Activated effector memory CD4-positive, alpha-beta T cell treated with anti-CD3 and anti-CD28 coated beads, Interleukin-2, amount 50 U/mL, for 16 hours (primary cell): ENCODE measurements around the gene CHKA.
A peak's percentile ranks its signal among the peaks of the same experiment; 100 is the strongest.

ENCODE experiments used
- DNase-seq: peaks from one replicate; pipeline ENCODE4 v3.0.0-alpha.2; 2020

CHKA gene

DNA sequence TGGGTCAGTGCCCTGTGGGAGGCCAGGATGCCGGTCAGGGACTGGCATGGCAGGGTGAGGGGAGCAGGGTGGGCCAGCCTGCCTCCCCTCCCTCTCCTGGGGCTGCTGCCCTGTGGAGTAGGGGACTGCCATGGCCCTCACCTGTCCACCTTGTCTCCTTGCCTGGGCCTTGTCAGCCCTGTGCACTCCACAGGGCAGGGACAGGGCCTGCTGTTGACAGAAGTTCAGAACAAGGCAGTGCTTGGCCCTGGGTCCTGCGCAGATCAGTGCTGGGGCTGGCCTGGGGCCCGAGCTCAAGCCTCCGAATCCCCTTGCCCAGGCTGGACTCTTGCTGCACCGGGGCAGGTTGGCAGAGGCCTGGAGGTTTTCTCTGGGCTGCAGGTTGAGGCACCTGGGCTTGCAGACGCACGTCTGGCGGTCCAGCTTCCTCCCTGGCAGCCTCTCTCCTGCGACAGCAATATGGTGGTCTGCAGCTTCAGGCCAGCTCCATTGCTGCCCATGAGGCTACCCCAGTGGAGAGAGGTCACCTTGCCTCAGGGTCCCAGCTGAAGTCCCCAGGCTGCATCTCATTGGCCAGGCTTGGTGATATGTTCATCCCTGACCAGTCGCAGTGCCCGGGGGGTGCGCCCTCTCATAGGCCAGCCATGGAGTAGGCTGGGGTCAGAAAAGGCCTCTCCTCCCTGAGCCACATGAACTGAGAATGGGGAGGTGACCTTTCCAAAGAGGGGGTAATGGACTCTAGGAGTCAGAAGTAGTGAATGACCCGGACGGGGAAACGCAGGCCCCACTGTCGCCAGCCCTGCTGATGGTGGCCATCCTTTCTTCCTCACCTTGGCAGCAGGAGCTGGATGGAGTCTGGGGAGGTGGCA, 21.5 kb upstream of the CHKA start:
- peak; percentile 54 for DNase-seq

DNA sequence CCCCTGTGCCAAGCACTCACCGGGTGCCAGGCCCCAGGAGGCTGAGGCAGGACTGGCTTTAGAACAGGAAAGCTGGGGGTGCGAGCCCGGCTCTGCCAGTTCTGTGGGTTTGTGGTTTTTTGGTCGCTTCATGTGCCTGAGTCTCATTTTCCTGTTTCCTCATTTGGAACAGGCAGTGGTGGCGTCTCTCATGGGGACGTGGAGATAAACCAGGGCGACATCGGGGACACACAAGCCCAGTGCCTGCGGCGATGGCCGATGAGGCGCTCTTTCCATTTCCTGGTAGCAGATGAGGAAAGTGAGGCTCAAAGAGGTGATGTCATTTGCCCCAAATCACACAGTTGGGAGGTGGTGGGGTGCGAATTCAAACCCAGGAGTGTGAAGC, 20.8 kb upstream of the CHKA start:
- peak; percentile 74 for DNase-seq

DNA sequence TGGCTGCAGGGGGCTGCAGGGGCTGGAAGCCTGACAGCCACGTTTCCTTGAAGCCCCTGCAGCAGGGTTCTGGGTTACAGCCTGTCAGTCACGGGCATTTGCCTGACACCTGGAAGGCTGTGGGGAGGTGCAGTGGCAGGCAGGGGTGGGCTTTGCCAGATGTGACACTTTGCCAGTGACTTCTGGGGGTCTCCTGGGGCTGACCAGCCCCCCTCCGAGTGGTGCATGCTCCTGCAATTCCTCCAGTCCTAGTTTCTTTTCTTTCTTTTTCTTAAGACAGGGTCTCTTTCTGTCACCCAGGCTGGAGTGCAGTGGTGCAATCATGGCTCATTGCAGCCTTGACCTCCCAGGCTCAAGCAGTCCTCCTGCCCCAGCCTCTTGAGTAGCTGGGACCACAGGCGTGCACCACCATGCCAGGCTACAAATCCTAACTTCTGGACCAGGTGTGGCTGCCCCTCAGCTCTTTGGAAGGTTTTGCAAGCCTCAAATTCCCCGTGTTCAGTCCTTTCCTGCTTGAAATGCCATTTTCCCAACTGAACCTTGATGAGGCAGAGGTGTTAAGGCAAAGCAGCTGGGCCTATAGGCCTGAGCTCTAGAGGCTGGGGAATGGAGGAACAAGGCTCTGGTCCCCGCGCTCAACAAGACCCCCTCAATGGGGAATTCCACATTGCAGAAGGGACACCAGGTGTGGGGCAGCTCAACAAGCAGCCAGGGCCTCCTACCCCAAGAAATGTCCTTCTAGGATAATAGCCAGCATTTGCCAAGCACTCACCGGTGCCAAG, 20.2 kb upstream of the CHKA start:
- peak; percentile 51 for DNase-seq

GRCh38 chr11:68140496-68141245, 19.5 kb upstream of the CHKA start:
- peak; percentile 56 for DNase-seq

GRCh38 chr11:68138237-68138636, 17.0 kb upstream of the CHKA start:
- DNase-seq: no peak

GRCh38 chr11:68137833-68138232, 16.6 kb upstream of the CHKA start:
- no peak for DNase-seq

DNA sequence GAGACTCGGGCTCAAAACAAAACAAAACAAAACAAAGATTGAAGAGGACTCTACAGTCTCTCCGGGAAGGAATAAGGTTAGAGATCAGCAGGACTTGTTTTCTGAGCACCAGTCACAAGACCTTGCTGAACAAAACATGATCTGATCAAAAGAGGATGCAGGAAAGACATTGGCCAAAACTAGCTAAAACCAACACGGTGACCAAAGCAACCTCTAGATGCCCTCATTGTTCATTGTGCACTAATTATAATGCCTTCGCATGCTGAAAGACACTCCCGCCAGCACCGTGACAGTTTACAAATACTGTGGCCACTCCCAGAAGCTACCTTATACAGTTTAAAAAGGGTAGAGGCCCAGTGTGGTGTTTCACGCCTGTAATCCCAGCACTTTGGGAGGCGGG, 15.7 kb upstream of the CHKA start:
- DNase-seq: no peak

- DNase-seq: no peak
These were observed 14.0 kb upstream of the CHKA start for GRCh38 chr11:68135161-68135560.

DNA sequence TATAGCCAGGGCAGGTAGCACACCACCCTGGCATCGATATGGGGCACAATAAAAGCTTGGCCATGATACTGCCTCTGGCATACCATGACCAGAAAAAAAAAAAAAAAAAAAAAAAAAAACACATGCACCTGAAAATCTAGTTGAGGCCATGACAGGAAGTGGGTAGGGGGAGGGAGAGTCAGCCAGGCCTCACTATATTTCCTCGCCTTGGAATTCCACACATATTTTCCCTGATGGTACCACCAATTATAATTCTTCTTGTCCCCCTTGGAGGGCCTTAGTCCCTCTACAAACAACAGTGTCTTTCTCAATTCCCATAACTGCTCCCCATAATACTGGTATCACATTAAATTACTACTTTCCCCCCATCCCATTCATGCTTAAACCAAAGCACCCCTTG, 12.6 kb upstream of the CHKA start:
- no peak for DNase-seq

GRCh38 chr11:68130121-68130520, 8.9 kb upstream of the CHKA start:
- no peak for DNase-seq

GRCh38 chr11:68128682-68129327, 7.6 kb upstream of the CHKA start:
- no peak for DNase-seq

DNA sequence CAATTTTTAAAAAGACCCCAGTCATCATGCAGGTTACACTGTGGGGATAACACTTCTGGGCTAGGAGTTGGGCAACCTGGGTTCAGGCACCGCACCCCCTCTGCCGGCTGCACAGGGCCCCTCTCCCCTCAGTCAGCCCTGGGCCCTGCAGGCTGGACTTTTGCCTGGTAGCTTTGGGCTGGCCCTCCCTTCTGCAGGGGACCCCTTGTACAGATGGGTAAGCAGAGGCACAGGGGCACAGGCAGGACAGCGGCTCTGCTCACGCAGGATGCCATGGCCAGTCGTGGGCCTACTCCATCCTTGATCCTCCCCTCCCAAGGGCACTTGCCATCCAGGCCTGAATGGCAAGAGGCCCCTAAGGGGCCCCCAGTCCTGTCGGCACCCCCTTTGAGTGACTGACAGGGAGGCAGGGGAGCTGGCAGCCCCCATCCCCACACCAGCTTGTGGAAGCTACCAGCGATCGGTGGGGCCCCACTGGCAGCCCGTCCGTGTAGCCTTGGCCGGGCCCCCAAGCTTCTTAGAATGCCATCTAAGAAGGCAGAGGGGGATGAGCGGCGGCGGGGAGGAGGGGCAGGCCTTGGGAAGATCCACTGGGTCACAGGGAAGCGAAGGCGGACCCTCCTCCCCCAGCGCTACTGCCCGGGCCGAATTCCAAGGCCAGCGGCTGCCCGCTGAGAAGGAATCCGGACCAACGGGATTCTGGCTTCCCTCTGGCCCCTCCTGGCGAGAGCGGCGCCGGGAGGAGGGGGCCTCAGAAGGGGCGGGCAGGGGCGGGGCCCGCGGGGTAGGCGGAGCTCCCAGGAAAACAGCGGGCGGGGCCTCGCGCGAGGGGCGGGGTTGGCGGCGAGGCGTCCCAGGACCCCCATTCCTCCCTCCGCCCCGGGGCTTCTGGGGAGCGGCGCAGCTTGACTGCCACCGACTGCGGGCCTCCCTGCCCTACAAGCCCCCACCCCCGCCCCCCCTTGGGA, 6.8 kb upstream of the CHKA start:
- DNase-seq: no peak

DNA sequence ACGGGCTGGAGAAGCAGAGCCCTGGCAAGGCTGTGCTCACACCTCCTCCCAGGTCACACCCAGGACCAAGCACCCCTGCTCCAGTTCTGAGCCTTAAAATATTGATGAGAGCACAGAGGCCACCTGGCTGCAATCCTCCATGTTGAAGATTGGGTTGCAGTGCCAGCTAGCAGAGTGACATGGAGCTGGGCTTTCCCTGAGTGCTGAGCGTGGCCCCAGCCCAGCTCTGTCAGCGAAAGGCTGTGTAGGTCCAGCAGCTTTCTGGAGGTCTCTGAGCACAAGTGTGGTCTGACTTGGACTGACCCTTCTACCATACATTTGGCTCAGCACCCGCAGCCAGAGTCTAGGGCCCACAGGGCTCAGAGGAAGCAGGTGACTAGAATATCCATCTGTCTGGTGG, 4.0 kb upstream of the CHKA start:
- no peak for DNase-seq

DNA sequence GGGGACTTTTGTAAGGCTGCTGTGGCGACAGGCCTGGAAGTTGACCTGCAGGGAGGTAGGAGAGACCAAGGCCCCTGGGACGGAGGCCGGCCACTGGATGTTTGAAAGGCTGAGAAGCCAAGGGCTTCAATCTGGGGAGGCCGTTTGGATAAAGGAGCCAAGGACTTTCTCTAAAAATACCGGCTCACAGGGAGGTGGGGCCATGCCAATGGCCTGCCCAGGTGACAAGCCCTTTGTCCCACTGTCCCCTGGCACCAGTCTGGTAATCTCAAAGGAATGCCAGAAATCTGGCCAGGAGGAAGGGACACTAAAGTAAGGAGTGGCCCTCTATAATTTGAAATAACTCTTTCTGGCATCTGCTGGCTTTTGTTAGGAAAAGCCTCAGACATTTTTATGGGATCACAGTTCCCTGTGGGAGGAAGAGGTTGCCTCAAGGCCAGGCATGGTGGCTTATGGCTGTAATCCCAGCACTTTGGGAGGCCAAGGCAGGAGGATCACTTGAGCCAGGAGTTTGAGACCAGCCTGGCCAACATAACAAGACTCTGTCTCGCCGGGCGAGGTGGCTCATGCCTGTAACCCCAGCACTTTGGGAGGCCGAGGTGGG, 1.9 kb upstream of the CHKA start:
- DNase-seq: peak; percentile 52

DNA sequence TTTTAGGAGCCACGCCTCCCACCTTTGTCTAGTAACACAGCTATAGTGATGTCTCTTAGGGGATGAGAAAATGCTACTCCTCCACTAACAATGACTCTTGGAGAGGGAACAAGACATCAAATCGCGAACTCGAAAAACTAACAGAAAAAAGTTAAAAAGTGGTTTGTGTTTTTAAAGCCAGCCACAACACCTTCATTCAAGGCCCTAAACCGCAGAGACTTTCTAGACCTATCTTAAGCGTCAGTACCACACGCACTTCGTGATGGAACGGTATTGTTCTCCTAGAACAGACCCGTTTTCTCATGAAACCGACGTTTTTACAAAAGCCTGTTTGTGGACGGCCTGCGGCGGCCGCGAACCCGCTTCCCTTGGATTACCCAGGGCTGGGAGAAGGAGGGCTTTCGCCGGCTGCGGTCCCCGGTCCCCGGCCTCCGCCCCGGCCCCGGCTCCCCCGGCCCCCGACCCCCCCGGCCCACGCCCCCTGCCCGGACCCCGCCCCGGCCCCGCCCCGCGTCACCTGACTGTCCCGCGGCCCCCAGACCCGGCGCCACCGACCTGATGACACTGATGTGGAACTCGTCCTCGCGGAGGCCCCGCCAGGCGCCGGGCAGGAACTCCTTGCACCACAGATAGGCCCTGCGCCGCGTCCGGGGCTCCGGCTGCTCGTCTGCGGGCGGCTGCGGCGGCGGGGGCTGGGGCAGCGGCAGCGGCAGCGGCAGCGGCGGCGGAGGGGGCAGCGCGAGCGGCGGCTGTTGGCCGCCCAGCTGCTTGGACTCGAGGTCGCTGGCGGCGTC, 718 bp downstream of the CHKA start:
- peak; percentile 77 for DNase-seq

DNA sequence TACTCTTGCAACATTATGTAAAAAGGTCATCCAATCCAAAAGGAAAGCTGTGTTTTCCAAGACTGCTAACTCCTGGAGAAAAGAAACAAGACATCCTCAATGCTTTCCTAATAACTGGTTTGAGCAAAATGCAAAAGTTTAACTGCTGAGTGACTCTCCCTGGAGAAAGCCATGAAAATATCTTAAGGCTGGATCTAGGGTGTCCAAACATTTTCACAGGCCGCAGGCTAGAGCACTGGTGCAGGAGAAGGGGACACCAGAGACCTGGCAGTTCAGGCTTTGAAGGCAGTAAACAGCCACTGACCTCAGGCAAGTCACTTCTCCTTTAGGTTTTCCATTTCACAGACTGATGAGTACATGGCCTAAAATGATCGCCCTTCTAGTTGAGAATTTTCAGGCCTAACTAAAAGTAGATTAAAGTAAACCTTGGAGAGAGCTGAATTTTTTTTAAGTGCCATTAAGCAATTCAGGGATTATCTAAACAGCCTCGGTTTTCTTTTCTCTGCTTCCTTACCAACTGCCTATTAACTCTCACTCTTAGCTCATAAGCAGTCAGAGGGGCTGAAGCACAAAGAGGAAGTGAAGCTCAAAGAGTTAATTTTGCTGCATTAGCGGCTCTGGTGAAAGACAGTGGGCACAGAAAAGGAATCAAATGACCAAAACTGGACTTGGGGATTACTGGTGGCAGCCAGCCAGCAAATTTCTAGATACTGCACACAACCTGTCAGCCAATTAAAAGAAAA, 2.3 kb downstream of the CHKA start:
- DNase-seq: peak; percentile 21

DNA sequence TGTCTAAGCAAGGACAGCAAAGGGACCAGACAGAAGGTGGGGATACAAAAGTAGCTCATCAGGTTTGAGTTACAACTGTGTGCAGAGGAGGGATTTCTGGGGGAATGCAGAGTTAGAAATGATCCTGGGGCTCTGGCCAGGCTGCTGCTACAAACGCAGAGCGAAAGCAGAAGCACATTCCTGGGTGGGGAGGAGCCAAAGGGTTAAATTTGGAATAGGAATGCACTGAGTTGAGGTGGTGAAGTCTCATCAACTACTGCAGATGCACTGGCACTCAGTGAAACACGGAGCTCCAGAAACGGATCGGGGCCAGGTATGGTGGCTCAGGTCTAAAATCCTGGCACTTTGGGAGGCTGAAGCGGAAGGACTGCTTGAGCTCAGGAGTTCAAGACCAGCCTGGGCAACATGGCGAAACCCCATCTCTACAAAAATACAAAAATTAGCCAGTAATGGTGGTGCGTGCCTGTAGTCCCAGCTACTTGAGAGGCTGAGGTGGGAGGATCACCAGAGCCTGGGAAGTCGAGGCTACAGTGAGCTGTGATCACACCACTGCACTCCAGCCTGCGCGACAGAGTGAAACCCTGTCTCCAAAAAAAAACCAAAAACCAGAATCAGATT, 3.2 kb downstream of the CHKA start:
- peak; percentile 9 for DNase-seq

DNA sequence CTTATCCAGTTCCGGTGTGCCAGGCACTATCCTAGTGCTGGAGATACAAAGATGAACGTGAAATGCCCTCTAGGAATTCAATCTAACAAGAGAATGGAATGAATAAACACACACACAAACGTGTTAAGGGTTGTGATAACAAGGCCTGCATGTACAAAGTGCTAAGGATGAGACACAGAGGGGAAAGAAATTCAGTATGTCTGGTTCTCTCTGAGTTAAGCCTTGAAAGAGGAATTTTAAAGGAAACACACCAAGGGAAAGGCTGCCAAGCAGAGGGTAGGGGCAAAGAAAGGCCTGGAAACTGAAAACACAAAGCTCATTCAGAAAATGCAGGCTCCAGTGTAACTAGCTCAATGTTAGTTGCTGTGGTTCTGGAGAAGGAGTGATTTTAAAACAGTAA, 4.2 kb downstream of the CHKA start:
- no peak for DNase-seq

- peak; percentile 10 for DNase-seq
These were observed 5.1 kb downstream of the CHKA start for GRCh38 chr11:68116126-68116525.
